ENCODE measurements around the gene PLBD2. TPM values are rescaled to one million over a fixed set of nuclear protein-coding genes. Genes with fewer than 3 reads are reported as not detected.

Gene PLBD2
- total RNA-seq, 2 donors from 2014 or later = 17.8 to 18.4 TPM

GRCh38 chr12:113366827-113367226 lies 8.4 kb downstream of the PLBD2 start:
- intact Hi-C loops (cut with DNase I) = no loop called here
- H3K27ac ChIP-seq = no peak overlapping the region
- no peaks in the 10 kb centered on the region for H3K9me3 ChIP-seq
- no peak for ATAC-seq
- TF ChIP-seq POLR2A (IDR thresholded peaks at IDR 0.05) = no peak
- TF ChIP-seq CTCF (IDR thresholded peaks at IDR 0.05) = no peak
- no peak for DNase-seq
- H3K36me3 ChIP-seq (replicated peaks in 1 of 2; ENCODE audit: insufficient read depth in 1 of 2, low read depth in 2 of 2) = peaks cover 0 to 2% of the 10 kb centered on the region in 2 donors
- no peaks in the 10 kb centered on the region for H3K27me3 ChIP-seq
- H3K4me3 ChIP-seq = no peak overlapping the region
- no peaks in the 10 kb centered on the region for H3K4me1 ChIP-seq
- 90 to 91% methylated on average over 4 of the region's 4 CpGs for WGBS, 2 donors

- Histone ChIP-seq H3K9me3 (no peaks in the 10 kb centered on the region), H3K27ac (no peak overlapping the region), H3K4me1 (no peaks in the 10 kb centered on the region), H3K36me3 (replicated peaks in 1 of 2; ENCODE audit: insufficient read depth in 1 of 2, low read depth in 2 of 2) (peaks cover 0 to 4% of the 10 kb centered on the region in 2 donors), H3K27me3 (no peaks in the 10 kb centered on the region), H3K4me3 (no peak overlapping the region)
- TF ChIP-seq CTCF (IDR thresholded peaks at IDR 0.05) (no peak), POLR2A (IDR thresholded peaks at IDR 0.05) (no peak)
- WGBS, 2 donors = 75 to 89% methylated on average over 3 to 4 of the region's 4 CpGs
- DNase-seq (no peak), ATAC-seq (no peak)
- intact Hi-C loops (cut with DNase I) = no loop called here
These were observed 9.9 kb downstream of the PLBD2 start for GRCh38 chr12:113368331-113368730.

GRCh38 chr12:113369391-113369985 lies 11.1 kb downstream of the PLBD2 start:
- WGBS, 2 donors = 62 to 69% methylated on average over 6 of the region's 6 CpGs
- peaks cover 0 to 6% of the 10 kb centered on the region in 2 donors for H3K36me3 ChIP-seq (replicated peaks in 1 of 2; ENCODE audit: insufficient read depth in 1 of 2, low read depth in 2 of 2)
- H3K27ac ChIP-seq = no peak overlapping the region
- TF ChIP-seq CTCF (IDR thresholded peaks at IDR 0.05) = no peak
- TF ChIP-seq POLR2A (IDR thresholded peaks at IDR 0.05) = no peak
- no peak for DNase-seq
- no peaks in the 10 kb centered on the region for H3K27me3 ChIP-seq
- ATAC-seq = no peak
- no peaks in the 10 kb centered on the region for H3K4me1 ChIP-seq
- no peaks in the 10 kb centered on the region for H3K9me3 ChIP-seq
- no peak overlapping the region for H3K4me3 ChIP-seq
- intact Hi-C loops (cut with DNase I) = no loop called here

GRCh38 chr12:113370923-113371682 lies 12.7 kb downstream of the PLBD2 start:
- ATAC-seq (no peak), DNase-seq (no peak)
- no peaks in the 10 kb centered on the region for H3K4me1 ChIP-seq
- H3K4me3 ChIP-seq = no peak overlapping the region
- no peak overlapping the region for H3K27ac ChIP-seq
- no peaks in the 10 kb centered on the region for H3K27me3 ChIP-seq
- TF ChIP-seq POLR2A (IDR thresholded peaks at IDR 0.05) (no peak), CTCF (IDR thresholded peaks at IDR 0.05) (no peak)
- H3K36me3 ChIP-seq (replicated peaks in 1 of 2; ENCODE audit: insufficient read depth in 1 of 2, low read depth in 2 of 2) = peaks cover 0 to 7% of the 10 kb centered on the region in 2 donors
- 72 to 85% methylated on average over 5 to 7 of the region's 7 CpGs for WGBS, 2 donors
- intact Hi-C loops (cut with DNase I) = no loop called here
- no peaks in the 10 kb centered on the region for H3K9me3 ChIP-seq

All from body of pancreas (tissue), 4 donors.